ENCODE data around the gene PARL. TPM values are rescaled to one million over a fixed set of nuclear protein-coding genes. Genes with fewer than 3 reads are reported as not detected.
A peak's percentile ranks its signal among the peaks of the same experiment; 100 is the strongest.
"Not testable (repeated sequence)": the region's sequence is repeated elsewhere in the genome, so short reads cannot be mapped to it uniquely, and the experiment has no call there.

PARL gene
- total and polyA plus RNA-seq, 10 donors: 34.5 to 119 (median 56.5) TPM

DNA sequence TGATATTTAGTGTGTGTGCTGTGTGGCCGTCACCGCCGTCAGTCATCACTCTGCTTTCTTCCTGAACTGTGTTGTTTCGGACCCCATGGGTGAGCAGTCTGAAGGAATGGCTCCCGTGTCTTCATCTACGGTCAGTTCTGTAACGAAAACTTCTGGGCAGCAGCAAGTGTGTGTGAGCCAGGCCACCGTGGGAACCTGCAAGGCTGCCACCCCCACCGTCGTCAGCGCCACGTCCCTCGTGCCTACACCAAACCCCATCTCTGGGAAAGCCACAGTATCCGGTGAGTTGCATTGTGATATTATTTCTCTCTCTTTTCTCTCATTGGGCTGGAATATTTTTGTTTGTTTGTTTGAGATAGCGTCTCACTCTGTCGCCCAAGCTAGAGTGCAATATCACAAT, 94.0 kb downstream of the PARL start:
- intact Hi-C loops (cut with DNase I; ENCODE audit: low total_unique reads): no loop called here
- Histone ChIP-seq H3K4me3 (no peak overlapping the region), H3K36me3 (peaks cover 0 to 92% (median 60%) of the 10 kb centered on the region in 6 donors), H3K4me1 (no peaks in the 10 kb centered on the region), H3K27ac (no peak overlapping the region), H3K27me3 (replicated peaks in 1 of 7) (no peaks in the 10 kb centered on the region), H3K9me3 (no peaks in the 10 kb centered on the region)
- WGBS, 5 donors: 94 to 97% (median 95%) methylated on average over 16 of the region's 16 CpGs
- peak; percentile 45 for DNase-seq
- no peak for TF ChIP-seq POLR2AphosphoS5 (IDR thresholded peaks at IDR 0.05)
- no peak for TF ChIP-seq POLR2A (IDR thresholded peaks at IDR 0.05)
- TF ChIP-seq, protein P1, sequence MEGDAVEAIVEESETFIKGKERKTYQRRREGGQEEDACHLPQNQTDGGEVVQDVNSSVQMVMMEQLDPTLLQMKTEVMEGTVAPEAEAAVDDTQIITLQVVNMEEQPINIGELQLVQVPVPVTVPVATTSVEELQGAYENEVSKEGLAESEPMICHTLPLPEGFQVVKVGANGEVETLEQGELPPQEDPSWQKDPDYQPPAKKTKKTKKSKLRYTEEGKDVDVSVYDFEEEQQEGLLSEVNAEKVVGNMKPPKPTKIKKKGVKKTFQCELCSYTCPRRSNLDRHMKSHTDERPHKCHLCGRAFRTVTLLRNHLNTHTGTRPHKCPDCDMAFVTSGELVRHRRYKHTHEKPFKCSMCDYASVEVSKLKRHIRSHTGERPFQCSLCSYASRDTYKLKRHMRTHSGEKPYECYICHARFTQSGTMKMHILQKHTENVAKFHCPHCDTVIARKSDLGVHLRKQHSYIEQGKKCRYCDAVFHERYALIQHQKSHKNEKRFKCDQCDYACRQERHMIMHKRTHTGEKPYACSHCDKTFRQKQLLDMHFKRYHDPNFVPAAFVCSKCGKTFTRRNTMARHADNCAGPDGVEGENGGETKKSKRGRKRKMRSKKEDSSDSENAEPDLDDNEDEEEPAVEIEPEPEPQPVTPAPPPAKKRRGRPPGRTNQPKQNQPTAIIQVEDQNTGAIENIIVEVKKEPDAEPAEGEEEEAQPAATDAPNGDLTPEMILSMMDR (IDR thresholded peaks at IDR 0.05 in 8 of 11, conservative IDR thresholded peaks at IDR 0.05 in 3 of 11): no peak

DNA sequence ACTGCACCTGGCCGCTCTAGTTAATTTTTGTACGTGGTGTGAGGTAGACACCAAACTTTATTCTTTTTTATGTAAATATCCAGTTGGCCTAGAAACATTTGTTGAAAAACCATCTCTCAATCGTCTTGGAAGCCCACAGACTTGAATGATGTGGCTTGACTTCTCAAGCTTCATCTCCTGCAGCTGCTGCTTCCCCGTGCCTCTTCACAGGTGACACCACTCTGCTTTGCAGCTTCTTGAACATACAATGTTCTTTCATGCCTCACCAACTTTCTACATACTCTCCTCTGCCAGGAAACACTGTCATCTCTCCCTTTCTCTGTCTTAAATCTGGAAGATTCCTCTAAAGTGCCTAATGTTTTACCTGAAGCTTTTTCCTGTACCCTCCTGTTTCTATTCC, 94.9 kb downstream of the PARL start:
- no peak for DNase-seq
- Histone ChIP-seq H3K9me3 (no peaks in the 10 kb centered on the region), H3K27me3 (replicated peaks in 1 of 7) (no peaks in the 10 kb centered on the region), H3K4me3 (no peak overlapping the region), H3K4me1 (peaks cover 0 to 3% (median 0%) of the 10 kb centered on the region in 6 donors), H3K36me3 (peaks cover 0 to 98% (median 62%) of the 10 kb centered on the region in 6 donors), H3K27ac (no peak overlapping the region)
- WGBS, 5 donors: 82 to 88% (median 87%) methylated on average over 4 of the region's 4 CpGs
- intact Hi-C loops (cut with DNase I; ENCODE audit: low total_unique reads): no loop called here
- TF ChIP-seq POLR2A (IDR thresholded peaks at IDR 0.05): no peak
- TF ChIP-seq, protein P1 (IDR thresholded peaks at IDR 0.05 in 8 of 11, conservative IDR thresholded peaks at IDR 0.05 in 3 of 11): no peak

DNA sequence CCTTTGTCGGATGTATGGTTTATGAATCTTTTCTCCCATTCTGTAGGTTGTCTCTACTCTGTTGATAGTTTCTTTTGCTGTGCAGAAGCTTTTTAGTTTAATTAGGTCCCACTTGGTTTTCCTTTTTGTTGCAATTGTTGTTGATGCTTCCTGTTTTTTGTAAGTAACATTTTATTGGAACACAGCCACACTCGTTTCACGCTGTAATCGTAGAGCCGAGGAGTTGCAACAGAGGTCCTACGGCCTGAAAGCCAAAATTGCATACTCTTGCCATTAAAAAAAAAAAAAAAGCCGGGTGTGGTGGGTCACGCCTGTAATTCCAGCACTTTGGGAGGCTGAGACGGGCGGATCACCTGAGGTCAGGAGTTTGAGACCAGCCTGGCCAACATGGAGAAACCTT, 100.2 kb downstream of the PARL start:
- peak overlapping the region in 6 of 8 donors; percentile 23 to 85 (median 50) for H3K27ac ChIP-seq
- DNase-seq; H3K27me3 ChIP-seq (replicated peaks in 1 of 7); H3K4me3 ChIP-seq; H3K9me3 ChIP-seq; intact Hi-C loops (cut with DNase I; ENCODE audit: low total_unique reads): not testable (repeated sequence)
- WGBS, 5 donors: 54 to 83% (median 65%) methylated on average over 10 of the region's 10 CpGs
- peaks cover 0 to 97% (median 57%) of the 10 kb centered on the region in 6 donors for H3K36me3 ChIP-seq
- H3K4me1 ChIP-seq: peaks cover 0 to 36% (median 5%) of the 10 kb centered on the region in 6 donors

DNA sequence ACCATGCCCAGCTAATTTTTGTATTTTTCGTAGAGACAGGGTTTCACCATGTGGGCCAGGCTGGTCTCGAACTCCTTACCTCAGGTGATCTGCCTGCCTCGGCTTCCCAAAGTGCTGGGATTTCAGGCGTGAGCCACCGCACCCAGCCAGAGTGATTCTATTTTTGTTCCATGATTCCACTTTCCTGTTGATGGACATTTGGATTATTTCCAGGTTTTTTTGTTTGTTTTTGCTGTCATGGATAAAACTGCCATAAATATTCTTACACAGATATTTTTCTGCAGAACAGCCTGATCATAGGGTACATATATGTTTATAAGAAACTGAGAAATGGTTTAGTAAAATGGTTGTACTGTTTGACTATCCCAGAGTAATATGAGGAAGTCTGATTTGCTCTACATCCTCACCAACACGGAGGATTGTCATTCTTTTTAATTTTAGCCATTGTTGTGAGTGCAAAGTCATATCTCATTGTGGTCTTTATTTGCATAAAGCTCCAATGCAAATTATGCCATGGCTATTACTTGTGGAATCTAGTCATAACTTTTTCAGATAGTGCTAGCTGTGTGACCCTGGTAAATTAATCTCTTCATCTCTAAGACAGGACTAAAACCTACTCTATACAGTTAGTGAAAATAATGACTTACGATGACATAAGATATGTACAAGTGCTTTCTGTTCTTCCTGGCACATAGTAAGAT, 102.0 kb downstream of the PARL start:
- peaks cover 2 to 99% (median 70%) of the 10 kb centered on the region in 6 donors for H3K36me3 ChIP-seq
- WGBS, 5 donors: 78 to 89% (median 83%) methylated on average over 7 of the region's 7 CpGs
- TF ChIP-seq POLR2A (IDR thresholded peaks at IDR 0.05) (no peak), POLR2AphosphoS5 (IDR thresholded peaks at IDR 0.05) (no peak)
- TF ChIP-seq, protein P1 (IDR thresholded peaks at IDR 0.05 in 8 of 11, conservative IDR thresholded peaks at IDR 0.05 in 3 of 11): no peak
- peak overlapping the region in 2 of 8 donors; percentile 73 to 85 for H3K27ac ChIP-seq
- peaks cover 0 to 36% (median 5%) of the 10 kb centered on the region in 6 donors for H3K4me1 ChIP-seq
- no peaks in the 10 kb centered on the region for H3K9me3 ChIP-seq
- DNase-seq: no peak
- intact Hi-C loops (cut with DNase I; ENCODE audit: low total_unique reads): no loop called here
- no peaks in the 10 kb centered on the region for H3K27me3 ChIP-seq (replicated peaks in 1 of 7)
- no peak overlapping the region for H3K4me3 ChIP-seq

All from spleen (tissue), 11 donors.